ENCODE results near the gene MYLK2.

MYLK2 gene

GRCh38 chr20:31790401-31790800, 28.8 kb upstream of the MYLK2 start:
- TF ChIP-seq ZFP3 (CRISPR knock-in tag; IDR thresholded peaks at IDR 0.05) (no peak), GLIS3 (CRISPR knock-in tag; IDR thresholded peaks at IDR 0.05) (no peak), TSHZ2 (CRISPR knock-in tag; IDR thresholded peaks at IDR 0.05) (no peak), ISL1 (CRISPR knock-in tag; IDR thresholded peaks at IDR 0.05) (no peak), BACH2 (CRISPR knock-in tag; IDR thresholded peaks at IDR 0.05; ENCODE audit: borderline replicate concordance) (no peak), ZNF8 (CRISPR knock-in tag; IDR thresholded peaks at IDR 0.05) (no peak), ZNF70 (CRISPR knock-in tag; IDR thresholded peaks at IDR 0.05) (no peak), ESRRG (CRISPR knock-in tag; IDR thresholded peaks at IDR 0.05) (no peak), PPARA (CRISPR knock-in tag; IDR thresholded peaks at IDR 0.05; ENCODE audit: borderline replicate concordance) (no peak), ARNTL (CRISPR knock-in tag; IDR thresholded peaks at IDR 0.05; ENCODE audit: borderline replicate concordance, low read depth) (no peak), CREB5 (CRISPR knock-in tag; IDR thresholded peaks at IDR 0.05; ENCODE audit: low read depth) (no peak), OSR1 (CRISPR knock-in tag; IDR thresholded peaks at IDR 0.05) (no peak), POU6F1 (CRISPR knock-in tag; IDR thresholded peaks at IDR 0.05; ENCODE audit: borderline replicate concordance, low read depth) (no peak), TCF4 (CRISPR knock-in tag; IDR thresholded peaks at IDR 0.05; ENCODE audit: borderline replicate concordance) (no peak), ZFP30 (CRISPR knock-in tag; IDR thresholded peaks at IDR 0.05) (no peak), CSDC2 (CRISPR knock-in tag; IDR thresholded peaks at IDR 0.05) (no peak)
- TF ChIP-seq, protein P1, sequence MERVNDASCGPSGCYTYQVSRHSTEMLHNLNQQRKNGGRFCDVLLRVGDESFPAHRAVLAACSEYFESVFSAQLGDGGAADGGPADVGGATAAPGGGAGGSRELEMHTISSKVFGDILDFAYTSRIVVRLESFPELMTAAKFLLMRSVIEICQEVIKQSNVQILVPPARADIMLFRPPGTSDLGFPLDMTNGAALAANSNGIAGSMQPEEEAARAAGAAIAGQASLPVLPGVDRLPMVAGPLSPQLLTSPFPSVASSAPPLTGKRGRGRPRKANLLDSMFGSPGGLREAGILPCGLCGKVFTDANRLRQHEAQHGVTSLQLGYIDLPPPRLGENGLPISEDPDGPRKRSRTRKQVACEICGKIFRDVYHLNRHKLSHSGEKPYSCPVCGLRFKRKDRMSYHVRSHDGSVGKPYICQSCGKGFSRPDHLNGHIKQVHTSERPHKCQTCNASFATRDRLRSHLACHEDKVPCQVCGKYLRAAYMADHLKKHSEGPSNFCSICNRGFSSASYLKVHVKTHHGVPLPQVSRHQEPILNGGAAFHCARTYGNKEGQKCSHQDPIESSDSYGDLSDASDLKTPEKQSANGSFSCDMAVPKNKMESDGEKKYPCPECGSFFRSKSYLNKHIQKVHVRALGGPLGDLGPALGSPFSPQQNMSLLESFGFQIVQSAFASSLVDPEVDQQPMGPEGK (CRISPR knock-in tag; IDR thresholded peaks at IDR 0.05; ENCODE audit: borderline replicate concordance) = no peak
- TF ChIP-seq, protein P2, sequence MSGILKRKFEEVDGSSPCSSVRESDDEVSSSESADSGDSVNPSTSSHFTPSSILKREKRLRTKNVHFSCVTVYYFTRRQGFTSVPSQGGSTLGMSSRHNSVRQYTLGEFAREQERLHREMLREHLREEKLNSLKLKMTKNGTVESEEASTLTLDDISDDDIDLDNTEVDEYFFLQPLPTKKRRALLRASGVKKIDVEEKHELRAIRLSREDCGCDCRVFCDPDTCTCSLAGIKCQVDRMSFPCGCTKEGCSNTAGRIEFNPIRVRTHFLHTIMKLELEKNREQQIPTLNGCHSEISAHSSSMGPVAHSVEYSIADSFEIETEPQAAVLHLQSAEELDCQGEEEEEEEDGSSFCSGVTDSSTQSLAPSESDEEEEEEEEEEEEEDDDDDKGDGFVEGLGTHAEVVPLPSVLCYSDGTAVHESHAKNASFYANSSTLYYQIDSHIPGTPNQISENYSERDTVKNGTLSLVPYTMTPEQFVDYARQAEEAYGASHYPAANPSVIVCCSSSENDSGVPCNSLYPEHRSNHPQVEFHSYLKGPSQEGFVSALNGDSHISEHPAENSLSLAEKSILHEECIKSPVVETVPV (CRISPR knock-in tag; IDR thresholded peaks at IDR 0.05) = no peak
- no peak for ATAC-seq

DNA sequence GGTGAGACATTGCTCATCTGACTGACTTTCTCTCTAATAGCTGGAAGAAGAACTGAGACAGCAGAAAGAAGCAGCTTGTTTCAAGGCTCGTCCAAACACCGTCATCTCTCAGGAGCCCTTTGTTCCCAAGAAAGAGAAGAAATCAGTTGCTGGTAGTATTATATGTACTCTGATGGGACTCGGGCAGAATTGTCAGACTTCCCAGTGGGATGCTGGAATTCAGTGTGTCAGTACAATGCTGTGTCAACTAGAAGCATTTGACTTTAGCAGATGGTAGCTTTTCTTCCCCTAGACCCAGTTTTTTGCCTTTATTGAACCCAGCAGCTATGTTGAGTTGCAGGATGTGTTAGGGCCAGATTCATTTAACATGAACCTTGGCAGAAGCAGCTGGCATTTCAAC, 21.8 kb upstream of the MYLK2 start:
- no peak for ATAC-seq
- TF ChIP-seq BACH2 (CRISPR knock-in tag; IDR thresholded peaks at IDR 0.05; ENCODE audit: borderline replicate concordance) (no peak), GLIS3 (CRISPR knock-in tag; IDR thresholded peaks at IDR 0.05) (no peak), CSDC2 (CRISPR knock-in tag; IDR thresholded peaks at IDR 0.05) (no peak), ZFP30 (CRISPR knock-in tag; IDR thresholded peaks at IDR 0.05) (no peak), TSHZ2 (CRISPR knock-in tag; IDR thresholded peaks at IDR 0.05) (no peak), ZC3H10 (CRISPR knock-in tag; IDR thresholded peaks at IDR 0.05) (no peak), OSR1 (CRISPR knock-in tag; IDR thresholded peaks at IDR 0.05) (no peak), ESRRG (CRISPR knock-in tag; IDR thresholded peaks at IDR 0.05) (no peak), TOX (CRISPR knock-in tag; IDR thresholded peaks at IDR 0.05; ENCODE audit: borderline replicate concordance) (no peak), ZNF565 (CRISPR knock-in tag; conservative IDR thresholded peaks at IDR 0.05; ENCODE audit: low read depth) (no peak), RARB (CRISPR knock-in tag; IDR thresholded peaks at IDR 0.05) (no peak), PPARA (CRISPR knock-in tag; IDR thresholded peaks at IDR 0.05; ENCODE audit: borderline replicate concordance) (no peak), CREB5 (CRISPR knock-in tag; IDR thresholded peaks at IDR 0.05; ENCODE audit: low read depth) (no peak), ARNTL (CRISPR knock-in tag; IDR thresholded peaks at IDR 0.05; ENCODE audit: borderline replicate concordance, low read depth) (no peak)
- TF ChIP-seq, protein P2 (CRISPR knock-in tag; IDR thresholded peaks at IDR 0.05) = no peak

Data from SK-N-SH treated with all-trans-retinoic acid at 6 μM for 48 hours (cell line).